ENCODE results near the gene ST3GAL4. TPM values are rescaled to one million over a fixed set of nuclear protein-coding genes. Genes with fewer than 3 reads are reported as not detected.
A peak's percentile ranks its signal among the peaks of the same experiment; 100 is the strongest.

Gene ST3GAL4
- total RNA-seq, 1 experiment from 2014 or later: 13.6 TPM

GRCh38 chr11:126318574-126319373 is 36.7 kb upstream of the ST3GAL4 start:
- no peak overlapping the region for H2AK5ac ChIP-seq (ENCODE audit: insufficient read length, low read length)
- no peaks in the 10 kb centered on the region for H3K23me2 ChIP-seq (ENCODE audit: insufficient read length, low read depth, low read length, poor library complexity, severe bottlenecking)
- H4K91ac ChIP-seq (ENCODE audit: insufficient read length, low read depth, low read length): no peak overlapping the region
- H2BK20ac ChIP-seq (ENCODE audit: low read depth, low read length, poor library complexity, severe bottlenecking): no peak overlapping the region
- H3K4ac ChIP-seq (ENCODE audit: low read depth, low read length): no peak overlapping the region
- no CpG with 5 or more reads among the region's 9 CpGs for WGBS (ENCODE audit: extremely low coverage, insufficient read length, low lambda C conversion rate)
- no peak overlapping the region for H3K14ac ChIP-seq (ENCODE audit: insufficient read depth, low read length)
- Mint-ChIP-seq H3K27me3 (ENCODE audit: low read depth) (no peaks in the 10 kb centered on the region; the same call in 1 of the 2 replicates), H3K9me3 (no peaks in the 10 kb centered on the region), H3K4me3 (no peak overlapping the region), H3K36me3 (ENCODE audit: insufficient read depth in 1 of 3, low read depth in 3 of 3) (peaks cover 9 to 23% (median 22%) of the 10 kb centered on the region in 3 experiments; a peak in 6 of 7 replicates), H3K27ac (peak overlapping the region in 1 of 3 experiments; percentile 84; a peak in 1 of 7 replicates), H3K4me1 (no peaks in the 10 kb centered on the region)
- no peaks in the 10 kb centered on the region for H3K9me3 ChIP-seq (ENCODE audit: control insufficient read depth, low read depth, low read length)
- H3K79me2 ChIP-seq (ENCODE audit: insufficient read depth, low read length): no peaks in the 10 kb centered on the region
- H2AFZ ChIP-seq (ENCODE audit: low read length): no peak overlapping the region
- TF ChIP-seq CTCF (conservative IDR thresholded peaks at IDR 0.05): no peak
- no peak overlapping the region for H3K56ac ChIP-seq (ENCODE audit: insufficient read length, low read depth, low read length)
- H3K79me1 ChIP-seq (ENCODE audit: insufficient read depth, low read depth, low read length, poor library complexity, severe bottlenecking): no peaks in the 10 kb centered on the region
- no peak overlapping the region for H3K23ac ChIP-seq (ENCODE audit: insufficient read length, low read depth, low read length)
- no peak overlapping the region for H4K8ac ChIP-seq (replicated peaks; ENCODE audit: insufficient read length, low read depth, low read length)
- no peak overlapping the region for H3T11ph ChIP-seq (ENCODE audit: low read length)
- H2BK5ac ChIP-seq (ENCODE audit: insufficient read length, low read length): no peak overlapping the region
- H4K5ac ChIP-seq (ENCODE audit: insufficient read length, low read depth, low read length): no peak overlapping the region
- no peak overlapping the region for H3K9ac ChIP-seq (ENCODE audit: extremely low read depth, insufficient read length, low read length)
- H3K27ac ChIP-seq (ENCODE audit: insufficient read length, low read depth, low read length): no peak overlapping the region
- H2BK15ac ChIP-seq (ENCODE audit: low read depth, low read length): no peak overlapping the region
- H3K4me1 ChIP-seq (ENCODE audit: insufficient read depth, low read length): no peaks in the 10 kb centered on the region
- H2BK120ac ChIP-seq (ENCODE audit: low read depth, low read length, poor library complexity, severe bottlenecking): no peak overlapping the region
- H4K20me1 ChIP-seq (ENCODE audit: control insufficient read depth, insufficient read depth, insufficient read length): peaks cover 2% of the 10 kb centered on the region
- no peak for DNase-seq
- H3K18ac ChIP-seq (ENCODE audit: insufficient read length, low read depth, low read length): no peak overlapping the region
- no peak overlapping the region for H3K4me2 ChIP-seq (ENCODE audit: insufficient read depth, insufficient read length, low read length)
- no peaks in the 10 kb centered on the region for H3K27me3 ChIP-seq (ENCODE audit: insufficient read depth, low read length)
- no peak overlapping the region for H2BK12ac ChIP-seq (ENCODE audit: insufficient read length, low read depth, low read length)

All from H9 (cell line).